Measurements from ENCODE around the gene ITGA2.

ITGA2 gene

GRCh38 chr5:52988335-52989024, 672 bp upstream of the ITGA2 start:
- no peak for DNase-seq (ENCODE audit: low read depth)

GRCh38 chr5:52989781-52990527, 802 bp downstream of the ITGA2 start:
- DNase-seq (ENCODE audit: low read depth) = no peak

GRCh38 chr5:52990528-52990925, 1.4 kb downstream of the ITGA2 start:
- no peak for DNase-seq (ENCODE audit: low read depth)

GRCh38 chr5:52993367-52993766, 4.2 kb downstream of the ITGA2 start:
- no peak for DNase-seq (ENCODE audit: low read depth)

GRCh38 chr5:52994266-52994665, 5.1 kb downstream of the ITGA2 start:
- no peak for DNase-seq (ENCODE audit: low read depth)

- DNase-seq (ENCODE audit: low read depth) = no peak
Measured at GRCh38 chr5:52995095-52995494, 5.9 kb downstream of the ITGA2 start.

- no peak for DNase-seq (ENCODE audit: low read depth)
Measured at GRCh38 chr5:52995914-52996313, 6.8 kb downstream of the ITGA2 start.

GRCh38 chr5:52996979-52997378, 7.8 kb downstream of the ITGA2 start:
- no peak for DNase-seq (ENCODE audit: low read depth)

GRCh38 chr5:52997424-52997823, 8.3 kb downstream of the ITGA2 start:
- DNase-seq (ENCODE audit: low read depth) = no peak

- DNase-seq (ENCODE audit: low read depth) = no peak
Measured at GRCh38 chr5:52998552-52999313, 9.6 kb downstream of the ITGA2 start.

- no peak for DNase-seq (ENCODE audit: low read depth)
Measured at GRCh38 chr5:52999344-52999949, 10.3 kb downstream of the ITGA2 start.

GRCh38 chr5:53001541-53001940, 12.4 kb downstream of the ITGA2 start:
- no peak for DNase-seq (ENCODE audit: low read depth)

- DNase-seq (ENCODE audit: low read depth) = no peak
Measured at GRCh38 chr5:53002491-53002890, 13.3 kb downstream of the ITGA2 start.

- no peak for DNase-seq (ENCODE audit: low read depth)
Measured at GRCh38 chr5:53003144-53003543, 14.0 kb downstream of the ITGA2 start.

- DNase-seq (ENCODE audit: low read depth) = no peak
Measured at GRCh38 chr5:53006911-53007890, 18.0 kb downstream of the ITGA2 start.

- DNase-seq (ENCODE audit: low read depth) = no peak
Measured at GRCh38 chr5:53008751-53009150, 19.6 kb downstream of the ITGA2 start.

GRCh38 chr5:53009816-53010215, 20.7 kb downstream of the ITGA2 start:
- DNase-seq (ENCODE audit: low read depth) = no peak

GRCh38 chr5:53010814-53011213, 21.7 kb downstream of the ITGA2 start:
- no peak for DNase-seq (ENCODE audit: low read depth)

GRCh38 chr5:53011233-53011632, 22.1 kb downstream of the ITGA2 start:
- DNase-seq (ENCODE audit: low read depth) = no peak

GRCh38 chr5:53013857-53014256, 24.7 kb downstream of the ITGA2 start:
- no peak for DNase-seq (ENCODE audit: low read depth)

GRCh38 chr5:53017383-53017782, 28.2 kb downstream of the ITGA2 start:
- no peak for DNase-seq (ENCODE audit: low read depth)
